IMR-90 (cell line): ENCODE results near the gene ELOVL2. TPM values are rescaled to one million over a fixed set of nuclear protein-coding genes. Genes with fewer than 3 reads are reported as not detected.

Experiments used
- ATAC-seq: fragments of 200-7000 bp; cut with Tn5 transposase; 2 replicates; pipeline ENCODE4 v1.9.1; 2020; ENCODE audit warnings: low read depth, mild to moderate bottlenecking, moderate library complexity
- BruUV-seq: library from RNA; stranded (reverse); fragments of 400-500 nt; replicated peaks from 2 replicates; lab custom pipeline; 2021; lab: Mats Ljungman, UMichigan
- CTCF ChIA-PET: fragments of 300-600 bp; formaldehyde crosslinking; extraction: SDS; loops from one replicate; lab custom pipeline; 2021; ENCODE audit warnings: antibody characterized with exemption; lab: Yijun Ruan, JAX
- POLR2A ChIA-PET: fragments of 300-600 bp; sonication (Branson Sonifier 250); formaldehyde crosslinking; loops from one replicate; lab custom pipeline; 2022; ENCODE audit warnings: antibody characterized with exemption; ENCODE audit not compliant: unreplicated experiment; lab: Charles Lee
- DNase-seq: peaks from one replicate; pipeline ENCODE4 v3.0.0; 2013
- H2AFZ ChIP-seq: replicated peaks from 2 replicates; pipeline ENCODE3; 2013; ENCODE audit warnings: low read length, mild to moderate bottlenecking; ENCODE audit not compliant: poor library complexity
- H2AK5ac ChIP-seq: 2 replicates; pipeline ENCODE4 v1.6.1; 2013; ENCODE audit warnings: low read depth, low read length, inconsistent platforms
- H2AK9ac ChIP-seq: replicated peaks from 2 replicates; pipeline ENCODE3; 2013; ENCODE audit warnings: mild to moderate bottlenecking, low read depth, low read length, moderate library complexity; ENCODE audit not compliant: poor library complexity
- H2BK120ac ChIP-seq: 2 replicates; pipeline ENCODE4 v1.6.1; 2013; ENCODE audit warnings: low read depth, low read length, inconsistent platforms
- H2BK15ac ChIP-seq: 3 replicates; pipeline ENCODE4 v1.6.1; 2013; ENCODE audit warnings: low read depth, low read length, inconsistent platforms
- H2BK20ac ChIP-seq: 2 replicates; pipeline ENCODE4 v1.6.1; 2013; ENCODE audit warnings: low read depth, mild to moderate bottlenecking, inconsistent platforms, low read length, moderate library complexity
- H2BK5ac ChIP-seq: 2 replicates; pipeline ENCODE4 v1.6.1; 2013; ENCODE audit warnings: mild to moderate bottlenecking, low read depth, low read length, inconsistent platforms; ENCODE audit not compliant: poor library complexity, severe bottlenecking
- H3K14ac ChIP-seq: replicated peaks from 2 replicates; pipeline ENCODE4 v1.6.1; 2013; ENCODE audit warnings: low read depth, low read length, inconsistent platforms
- H3K18ac ChIP-seq: 2 replicates; pipeline ENCODE4 v1.6.1; 2013; ENCODE audit warnings: low read depth, low read length, control low read depth
- H3K23ac ChIP-seq: 2 replicates; pipeline ENCODE4 v1.6.1; 2013; ENCODE audit warnings: low read depth, low read length, inconsistent platforms
- H3K27ac ChIP-seq: 2 replicates; pipeline ENCODE4 v1.5.1; 2013; ENCODE audit warnings: mild to moderate bottlenecking, control low read depth, low read length; ENCODE audit not compliant: insufficient read depth
- H3K27me3 ChIP-seq: 2 replicates; pipeline ENCODE4 v1.6.1; 2013; ENCODE audit warnings: low read length; ENCODE audit not compliant: control insufficient read depth, insufficient read depth
- H3K36me3 ChIP-seq: 2 replicates; pipeline ENCODE4 v1.6.1; 2013; ENCODE audit warnings: low read length, mixed read lengths; ENCODE audit not compliant: control insufficient read depth, insufficient read depth
- H3K4ac ChIP-seq: 2 replicates; pipeline ENCODE4 v1.6.1; 2013; ENCODE audit warnings: low read depth, low read length, inconsistent platforms
- H3K4me1 ChIP-seq: 2 replicates; pipeline ENCODE4 v1.6.1; 2013; ENCODE audit warnings: low read length, mixed read lengths; ENCODE audit not compliant: control insufficient read depth, insufficient read depth
- H3K4me2 ChIP-seq: 2 replicates; pipeline ENCODE4 v1.6.1; 2013; ENCODE audit warnings: low read depth, mild to moderate bottlenecking, control low read depth, low read length, moderate library complexity
- H3K4me3 ChIP-seq: 2 replicates; pipeline ENCODE4 v1.5.1; 2013; ENCODE audit warnings: low read depth, mild to moderate bottlenecking, control low read depth, low read length, moderate library complexity; ENCODE audit not compliant: insufficient read depth
- H3K56ac ChIP-seq: 2 replicates; pipeline ENCODE4 v1.6.1; 2013; ENCODE audit warnings: low read length, inconsistent platforms; ENCODE audit not compliant: insufficient read depth; ENCODE audit errors: extremely low read depth
- H3K79me1 ChIP-seq, 2 experiments: 2 replicates each; pipeline ENCODE4 v1.6.1; 2013; ENCODE audit warnings: low read length in 2 of 2, inconsistent platforms in 1 of 2, low read depth in 1 of 2
- H3K9ac ChIP-seq: 2 replicates; pipeline ENCODE4 v1.6.1; 2013; ENCODE audit warnings: low read depth, low read length, control low read depth
- H3K9me1 ChIP-seq: 2 replicates; pipeline ENCODE4 v1.6.1; 2013; ENCODE audit warnings: low read length, inconsistent platforms; ENCODE audit not compliant: insufficient read depth
- H3K9me3 ChIP-seq: 2 replicates; pipeline ENCODE4 v1.6.1; 2013; ENCODE audit warnings: low read length; ENCODE audit not compliant: control insufficient read depth, insufficient read depth
- H4K20me1 ChIP-seq: 2 replicates; pipeline ENCODE4 v1.6.1; 2013; ENCODE audit warnings: low read length, inconsistent platforms; ENCODE audit not compliant: insufficient read depth
- H4K5ac ChIP-seq: 2 replicates; pipeline ENCODE4 v1.6.1; 2013; ENCODE audit warnings: mild to moderate bottlenecking, low read depth, low read length, control low read depth
- H4K8ac ChIP-seq, 2 experiments: 2 replicates each; pipeline ENCODE4 v1.6.1; 2013; ENCODE audit warnings: low read depth in 2 of 2, low read length in 2 of 2, control low read depth in 1 of 2, inconsistent platforms in 1 of 2
- H4K91ac ChIP-seq: 2 replicates; pipeline ENCODE4 v1.6.1; 2013; ENCODE audit warnings: low read depth, low read length, inconsistent platforms; ENCODE audit not compliant: insufficient read depth
- BHLHE40 ChIP-seq: fragments of 150-350 bp; IDR thresholded peaks from 2 replicates; pipeline ENCODE4 v1.6.1; 2016; ENCODE audit warnings: mild to moderate bottlenecking, low read depth, low read length
- CEBPB ChIP-seq: IDR thresholded peaks from 2 replicates; pipeline ENCODE4 v1.6.1; 2012; ENCODE audit warnings: low read depth, low read length, improper control_type of control experiment
- FOS ChIP-seq: fragments of 150-350 bp; IDR thresholded peaks from 2 replicates; pipeline ENCODE4 v1.6.1; 2016; ENCODE audit warnings: low read depth, low read length
- MAFK ChIP-seq: IDR thresholded peaks from 2 replicates; pipeline ENCODE4 v1.6.1; 2012; ENCODE audit warnings: low read depth, low read length, improper control_type of control experiment
- NFE2L2 ChIP-seq: fragments of 150-350 bp; IDR thresholded peaks from 2 replicates; pipeline ENCODE4 v1.6.1; 2016; ENCODE audit warnings: low read depth, mild to moderate bottlenecking, low read length
- POLR2A ChIP-seq: IDR thresholded peaks from 2 replicates; pipeline ENCODE4 v1.6.1; 2012; ENCODE audit warnings: mild to moderate bottlenecking, low read depth, low read length
- RFX5 ChIP-seq: IDR thresholded peaks from 2 replicates; pipeline ENCODE4 v1.8.0; 2012; ENCODE audit warnings: low read depth, mild to moderate bottlenecking, low read length, moderate library complexity
- WGBS, 2 experiments: methylation state at CpG; one replicate each; pipeline versions ENCODE4 v1.1.5 to v1.1.7; 2013; ENCODE audit warnings: missing lambda C conversion rate in 2 of 2; ENCODE audit not compliant: insufficient read length in 1 of 2; ENCODE audit errors: extremely low coverage in 2 of 2; 5-methylcytosine and 5-hydroxymethylcytosine counted together
- dilution Hi-C: fragments of 300-500 bp; cut with HindIII; formaldehyde crosslinking; loops from one replicate; pipeline ENCODE4 v1.14.3; 2018; ENCODE audit warnings: low sequenced_read_pairs; ENCODE audit not compliant: unreplicated experiment
- in situ Hi-C: fragments of 300-500 bp; cut with MboI; formaldehyde crosslinking; loops from 3 replicates; pipeline ENCODE4 v1.14.3; 2019; ENCODE audit warnings: low sequenced_read_pairs, inconsistent platforms, mixed read lengths
- intact Hi-C: fragments of 100-400 bp; cut with micrococcal nuclease; formaldehyde crosslinking; loops from 2 replicates; pipeline ENCODE4 v1.10.0; 2022
- polyA plus RNA-seq, 3 experiments: library from polyadenylated mRNA; depleted of rRNA; stranded (reverse); fragments of >200 nt; gene quantifications; 2 replicates each; pipeline ENCODE4 v1.2.3, GENCODE V29; 2012; ENCODE audit warnings: low replicate concordance in 1 of 3
- total RNA-seq: library from RNA; depleted of rRNA; stranded (reverse); fragments of >200 nt; gene quantifications from 2 replicates; pipeline ENCODE4 v1.2.3, GENCODE V29; 2012
- TF ChIP-seq, protein P1 (sequence below): conservative IDR thresholded peaks from 2 replicates; pipeline ENCODE4 v1.5.1; 2012; ENCODE audit warnings: mild to moderate bottlenecking, low read depth, low read length, improper control_type of control experiment
- TF ChIP-seq, protein P2 (sequence below): fragments of 150-350 bp; IDR thresholded peaks from 2 replicates; pipeline ENCODE4 v1.6.1; 2016; ENCODE audit warnings: low read depth, mild to moderate bottlenecking, low read length, moderate library complexity, borderline replicate concordance
- TF ChIP-seq, protein P3 (sequence below): fragments of 150-350 bp; IDR thresholded peaks from 2 replicates; pipeline ENCODE4 v1.6.1; 2017; ENCODE audit warnings: mild to moderate bottlenecking, antibody characterized with exemption, low read length, low read depth

Gene ELOVL2
- total and polyA plus RNA-seq, 2 of the 4 experiments (the other 2 are of a cell fraction), result 6.3 to 7.9 TPM

DNA sequence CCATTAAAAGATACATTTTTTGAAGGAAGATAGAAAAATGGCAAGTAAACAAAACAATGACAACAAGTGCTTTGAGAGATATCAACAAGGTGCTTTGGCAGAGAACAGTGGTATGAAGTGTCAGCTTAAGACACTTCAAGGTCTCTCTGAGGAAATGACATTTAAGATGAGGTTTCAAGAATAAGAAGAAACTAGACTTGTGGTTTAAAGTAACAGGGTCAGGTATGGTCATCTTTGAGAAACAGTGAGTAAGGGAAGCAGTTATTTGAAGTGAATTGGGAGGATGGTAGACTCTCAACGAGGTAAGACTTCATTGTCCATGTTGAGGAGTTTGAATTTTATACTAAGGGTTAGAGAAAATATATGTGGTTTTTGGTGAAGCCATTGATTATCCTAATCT is 79.4 kb downstream of the ELOVL2 start:
- ATAC-seq (no peak), DNase-seq (no peak)
- Histone ChIP-seq H2BK120ac (no peak overlapping the region), H3K56ac (no peak overlapping the region), H2BK5ac (no peak overlapping the region), H3K18ac (no peak overlapping the region; the same call in 1 of the 2 replicates), H3K14ac (no peak overlapping the region), H3K36me3 (no peaks in the 10 kb centered on the region), H3K4me3 (no peak overlapping the region), H3K4ac (no peak overlapping the region; the same call in 1 of the 2 replicates), H3K4me1 (peaks cover 12% of the 10 kb centered on the region), H2BK15ac (0 out of 3 replicates have a peak overlapping the region, but pooled peaks have one; percentile 20), H3K27ac (no peak overlapping the region), H2AK5ac (no peak overlapping the region), H4K20me1 (no peaks in the 10 kb centered on the region), H3K4me2 (no peak overlapping the region), H2BK20ac (no peak overlapping the region), H3K9me3 (peaks cover 8% of the 10 kb centered on the region), H4K8ac (no peak overlapping the region), H3K23ac (no peak overlapping the region), H3K79me1 (no peaks in the 10 kb centered on the region), H4K5ac (no peak overlapping the region), H3K9ac (no peak overlapping the region), H2AK9ac (no peak overlapping the region), H3K27me3 (no peaks in the 10 kb centered on the region), H4K91ac (no peak overlapping the region), H2AFZ (no peak overlapping the region), H3K9me1 (peaks cover 3% of the 10 kb centered on the region; the same call in 1 of the 2 replicates)
- intact Hi-C loops, result loop anchor here (5.0 kb wide), 1 partner anchor 38 kb away; no protein-coding TSS in a partner anchor
- ChIA-PET CTCF (no interaction called here), POLR2A (no interaction called here)
- in situ Hi-C loops, result no loop called here
- TF ChIP-seq RFX5 (no peak), FOS (no peak), NFE2L2 (no peak), POLR2A (no peak), CEBPB (no peak), BHLHE40 (no peak), MAFK (no peak)
- TF ChIP-seq, protein P1, sequence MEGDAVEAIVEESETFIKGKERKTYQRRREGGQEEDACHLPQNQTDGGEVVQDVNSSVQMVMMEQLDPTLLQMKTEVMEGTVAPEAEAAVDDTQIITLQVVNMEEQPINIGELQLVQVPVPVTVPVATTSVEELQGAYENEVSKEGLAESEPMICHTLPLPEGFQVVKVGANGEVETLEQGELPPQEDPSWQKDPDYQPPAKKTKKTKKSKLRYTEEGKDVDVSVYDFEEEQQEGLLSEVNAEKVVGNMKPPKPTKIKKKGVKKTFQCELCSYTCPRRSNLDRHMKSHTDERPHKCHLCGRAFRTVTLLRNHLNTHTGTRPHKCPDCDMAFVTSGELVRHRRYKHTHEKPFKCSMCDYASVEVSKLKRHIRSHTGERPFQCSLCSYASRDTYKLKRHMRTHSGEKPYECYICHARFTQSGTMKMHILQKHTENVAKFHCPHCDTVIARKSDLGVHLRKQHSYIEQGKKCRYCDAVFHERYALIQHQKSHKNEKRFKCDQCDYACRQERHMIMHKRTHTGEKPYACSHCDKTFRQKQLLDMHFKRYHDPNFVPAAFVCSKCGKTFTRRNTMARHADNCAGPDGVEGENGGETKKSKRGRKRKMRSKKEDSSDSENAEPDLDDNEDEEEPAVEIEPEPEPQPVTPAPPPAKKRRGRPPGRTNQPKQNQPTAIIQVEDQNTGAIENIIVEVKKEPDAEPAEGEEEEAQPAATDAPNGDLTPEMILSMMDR, result no peak
- TF ChIP-seq, protein P2, sequence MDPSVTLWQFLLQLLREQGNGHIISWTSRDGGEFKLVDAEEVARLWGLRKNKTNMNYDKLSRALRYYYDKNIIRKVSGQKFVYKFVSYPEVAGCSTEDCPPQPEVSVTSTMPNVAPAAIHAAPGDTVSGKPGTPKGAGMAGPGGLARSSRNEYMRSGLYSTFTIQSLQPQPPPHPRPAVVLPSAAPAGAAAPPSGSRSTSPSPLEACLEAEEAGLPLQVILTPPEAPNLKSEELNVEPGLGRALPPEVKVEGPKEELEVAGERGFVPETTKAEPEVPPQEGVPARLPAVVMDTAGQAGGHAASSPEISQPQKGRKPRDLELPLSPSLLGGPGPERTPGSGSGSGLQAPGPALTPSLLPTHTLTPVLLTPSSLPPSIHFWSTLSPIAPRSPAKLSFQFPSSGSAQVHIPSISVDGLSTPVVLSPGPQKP, result no peak
- TF ChIP-seq, protein P3, sequence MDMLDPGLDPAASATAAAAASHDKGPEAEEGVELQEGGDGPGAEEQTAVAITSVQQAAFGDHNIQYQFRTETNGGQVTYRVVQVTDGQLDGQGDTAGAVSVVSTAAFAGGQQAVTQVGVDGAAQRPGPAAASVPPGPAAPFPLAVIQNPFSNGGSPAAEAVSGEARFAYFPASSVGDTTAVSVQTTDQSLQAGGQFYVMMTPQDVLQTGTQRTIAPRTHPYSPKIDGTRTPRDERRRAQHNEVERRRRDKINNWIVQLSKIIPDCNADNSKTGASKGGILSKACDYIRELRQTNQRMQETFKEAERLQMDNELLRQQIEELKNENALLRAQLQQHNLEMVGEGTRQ, result no peak
- no TSS peak for BruUV-seq
- dilution Hi-C loops, result no loop called here
- WGBS, 2 experiments, result no CpG with 5 or more reads among the region's 1 CpG
